Activated B cell treated with CpG ODN at 0.5 μM for 24 hours (primary cell): ENCODE measurements around the gene WSCD1. TPM values are rescaled to one million over a fixed set of nuclear protein-coding genes. Genes with fewer than 3 reads are reported as not detected.

ENCODE experiments used
- ATAC-seq: fragments of 200-7000 bp; cut with Tn5 transposase; one replicate; pipeline ENCODE4 v1.10.0; 2021; ENCODE audit warnings: low read depth, mild to moderate bottlenecking, moderate library complexity
- CTCF ChIA-PET: fragments of 350-600 bp; sonication (Branson Sonifier 250); formaldehyde crosslinking; loops from one replicate; lab custom pipeline; 2021; ENCODE audit warnings: antibody characterized with exemption; lab: Charles Lee
- POLR2A ChIA-PET: fragments of 350-600 bp; sonication (Branson Sonifier 250); formaldehyde crosslinking; loops from one replicate; lab custom pipeline; 2021; ENCODE audit warnings: antibody characterized with exemption; lab: Charles Lee
- DNase-seq: peaks from one replicate; pipeline ENCODE4 v3.0.0; 2022
- H3K27ac Mint-ChIP-seq: one replicate; pipeline ENCODE4 v1.8.0; 2020; ENCODE audit warnings: mixed read lengths
- H3K27me3 Mint-ChIP-seq: one replicate; pipeline ENCODE4 v1.8.0; 2021; ENCODE audit warnings: mixed read lengths
- H3K36me3 Mint-ChIP-seq: one replicate; pipeline ENCODE4 v1.8.0; 2021; ENCODE audit warnings: low read depth, mixed read lengths
- H3K4me1 Mint-ChIP-seq: one replicate; pipeline ENCODE4 v1.8.0; 2021; ENCODE audit warnings: mixed read lengths
- H3K4me3 Mint-ChIP-seq: one replicate; pipeline ENCODE4 v1.8.0; 2020; ENCODE audit warnings: mild to moderate bottlenecking, mixed read lengths
- H3K9me3 Mint-ChIP-seq: one replicate; pipeline ENCODE4 v1.8.0; 2020; ENCODE audit warnings: mixed read lengths
- intact Hi-C: fragments of 100-400 bp; cut with micrococcal nuclease; formaldehyde crosslinking; loops from one replicate; pipeline ENCODE4 v1.15.1; 2024
- total RNA-seq: library from RNA; stranded (reverse); gene quantifications from 2 replicates; pipeline ENCODE4 v1.2.3, GENCODE V29; 2022
- TF ChIP-seq, protein P1 (sequence below): fragments of 200-600 bp; IDR thresholded peaks from one replicate; pipeline ENCODE4 v1.8.0; 2022; ENCODE audit warnings: antibody characterized with exemption, mild to moderate bottlenecking

Gene WSCD1
- total RNA-seq, result not detected in 2 replicates

DNA sequence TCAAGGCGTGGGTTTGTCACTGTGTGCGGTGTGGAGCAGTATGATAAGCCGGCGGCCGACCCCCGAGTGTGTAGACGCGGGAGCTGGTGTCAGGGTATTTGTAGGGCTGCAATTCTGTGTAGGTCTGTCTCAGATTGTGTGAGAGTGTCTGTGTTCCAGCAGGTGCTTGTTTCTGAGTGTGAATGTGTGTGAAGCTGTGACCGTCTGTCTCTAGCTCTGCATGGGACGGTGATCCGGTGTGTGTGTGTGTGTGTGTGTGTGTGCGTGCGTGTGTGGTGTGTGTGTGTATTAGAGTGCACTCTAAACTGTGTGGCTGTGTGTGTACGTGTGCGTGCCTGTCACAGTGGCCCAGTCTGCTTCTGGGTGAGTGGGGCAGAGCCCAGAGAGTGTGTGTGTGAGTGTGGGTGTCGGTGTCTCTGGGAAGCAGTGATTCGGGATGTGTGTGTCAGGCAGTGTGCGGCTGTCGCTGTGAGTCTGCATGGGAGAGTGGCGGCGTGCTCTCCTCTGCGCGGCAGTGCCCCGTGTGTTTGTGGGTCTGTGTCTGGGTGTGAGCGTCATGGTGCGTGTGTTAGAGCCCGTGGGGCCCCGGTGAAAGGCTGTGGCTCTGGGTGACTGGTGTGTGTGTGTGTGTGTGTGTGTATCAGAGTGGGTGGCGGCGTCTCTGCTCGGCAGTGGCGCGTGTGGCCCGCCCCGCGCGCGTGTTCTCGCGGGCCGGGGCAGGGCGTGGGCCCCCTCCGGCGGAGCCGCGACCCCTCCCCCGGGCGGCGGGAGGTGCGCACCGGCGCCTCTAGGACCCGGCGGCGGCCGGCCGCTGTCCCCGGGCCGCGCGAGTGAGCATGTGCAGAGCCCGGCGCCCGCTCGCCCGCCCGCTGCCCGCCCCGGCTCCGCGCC is at the start of gene WSCD1:
TSS of gene WSCD1 (plus strand) at position 841 of the 891 bp plus-strand sequence. CDS start 10,280 bp downstream, outside the sequence.
- DNase-seq (no peak), ATAC-seq (no peak)
- Mint-ChIP-seq H3K36me3 (no peaks in the 10 kb centered on the region), H3K4me1 (peaks cover 14% of the 10 kb centered on the region), H3K9me3 (no peaks in the 10 kb centered on the region), H3K27me3 (peaks cover 51% of the 10 kb centered on the region), H3K4me3 (peak within 1 kb of the TSS; percentile 71), H3K27ac (no peak within 1 kb of the TSS)
- ChIA-PET POLR2A (no interaction called here), CTCF (no interaction called here)
- intact Hi-C loops, result no loop called here
- TF ChIP-seq, protein P1, sequence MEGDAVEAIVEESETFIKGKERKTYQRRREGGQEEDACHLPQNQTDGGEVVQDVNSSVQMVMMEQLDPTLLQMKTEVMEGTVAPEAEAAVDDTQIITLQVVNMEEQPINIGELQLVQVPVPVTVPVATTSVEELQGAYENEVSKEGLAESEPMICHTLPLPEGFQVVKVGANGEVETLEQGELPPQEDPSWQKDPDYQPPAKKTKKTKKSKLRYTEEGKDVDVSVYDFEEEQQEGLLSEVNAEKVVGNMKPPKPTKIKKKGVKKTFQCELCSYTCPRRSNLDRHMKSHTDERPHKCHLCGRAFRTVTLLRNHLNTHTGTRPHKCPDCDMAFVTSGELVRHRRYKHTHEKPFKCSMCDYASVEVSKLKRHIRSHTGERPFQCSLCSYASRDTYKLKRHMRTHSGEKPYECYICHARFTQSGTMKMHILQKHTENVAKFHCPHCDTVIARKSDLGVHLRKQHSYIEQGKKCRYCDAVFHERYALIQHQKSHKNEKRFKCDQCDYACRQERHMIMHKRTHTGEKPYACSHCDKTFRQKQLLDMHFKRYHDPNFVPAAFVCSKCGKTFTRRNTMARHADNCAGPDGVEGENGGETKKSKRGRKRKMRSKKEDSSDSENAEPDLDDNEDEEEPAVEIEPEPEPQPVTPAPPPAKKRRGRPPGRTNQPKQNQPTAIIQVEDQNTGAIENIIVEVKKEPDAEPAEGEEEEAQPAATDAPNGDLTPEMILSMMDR, result no peak

DNA sequence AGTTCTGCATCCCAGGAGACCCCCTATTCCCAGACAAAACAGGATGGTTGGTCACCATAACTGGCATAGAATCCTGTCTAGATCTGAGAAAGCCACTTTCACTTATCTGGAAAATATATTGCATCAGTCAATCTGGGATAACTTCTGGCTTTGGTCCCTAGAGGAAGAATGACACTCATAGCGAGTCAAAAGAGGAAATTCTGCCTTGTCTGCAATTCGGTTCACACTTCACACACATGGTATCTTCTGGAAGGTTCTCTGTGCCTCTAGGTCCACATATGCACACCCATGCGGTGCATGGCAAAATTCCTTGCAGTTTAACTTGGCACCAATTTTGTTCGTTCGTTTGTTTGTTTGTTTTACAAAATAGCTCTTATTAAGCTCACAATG is 49.2 kb upstream of the WSCD1 start:
- no peaks in the 10 kb centered on the region for H3K9me3 Mint-ChIP-seq
- no peaks in the 10 kb centered on the region for H3K4me1 Mint-ChIP-seq
- no peak overlapping the region for H3K27ac Mint-ChIP-seq
- TF ChIP-seq, protein P1, result no peak
- H3K36me3 Mint-ChIP-seq, result no peaks in the 10 kb centered on the region
- peaks cover 16% of the 10 kb centered on the region for H3K27me3 Mint-ChIP-seq
- ATAC-seq (no peak), DNase-seq (no peak)
- H3K4me3 Mint-ChIP-seq, result no peak overlapping the region
- ChIA-PET POLR2A (no interaction called here), CTCF (no interaction called here)
- intact Hi-C loops, result no loop called here

DNA sequence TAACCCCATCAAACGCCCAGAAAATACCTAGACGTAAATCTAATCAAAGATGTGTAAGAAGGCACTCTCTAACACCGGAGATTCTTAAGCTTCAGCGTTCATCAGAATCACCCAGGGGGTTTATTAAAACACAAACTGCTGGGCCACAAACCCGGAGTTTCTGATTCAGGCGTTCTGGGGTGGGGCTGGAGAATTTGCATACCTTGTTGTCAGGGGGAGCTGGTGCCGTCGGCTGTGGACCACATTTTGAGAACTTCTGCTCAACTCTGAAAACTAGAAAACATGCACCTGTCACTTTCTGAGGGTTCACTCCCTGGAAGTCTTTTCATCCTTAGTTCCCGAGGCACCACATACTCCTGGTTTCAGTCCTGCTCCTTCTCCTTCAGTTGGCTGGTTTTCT is 48.6 kb upstream of the WSCD1 start:
- CTCF ChIA-PET, result no interaction called here
- no peaks in the 10 kb centered on the region for H3K36me3 Mint-ChIP-seq
- POLR2A ChIA-PET, result no interaction called here
- no peak overlapping the region for H3K27ac Mint-ChIP-seq
- no peaks in the 10 kb centered on the region for H3K4me1 Mint-ChIP-seq
- ATAC-seq (no peak), DNase-seq (no peak)
- no peak overlapping the region for H3K4me3 Mint-ChIP-seq
- H3K27me3 Mint-ChIP-seq, result peaks cover 16% of the 10 kb centered on the region
- TF ChIP-seq, protein P1, result no peak
- intact Hi-C loops, result no loop called here
- no peaks in the 10 kb centered on the region for H3K9me3 Mint-ChIP-seq

DNA sequence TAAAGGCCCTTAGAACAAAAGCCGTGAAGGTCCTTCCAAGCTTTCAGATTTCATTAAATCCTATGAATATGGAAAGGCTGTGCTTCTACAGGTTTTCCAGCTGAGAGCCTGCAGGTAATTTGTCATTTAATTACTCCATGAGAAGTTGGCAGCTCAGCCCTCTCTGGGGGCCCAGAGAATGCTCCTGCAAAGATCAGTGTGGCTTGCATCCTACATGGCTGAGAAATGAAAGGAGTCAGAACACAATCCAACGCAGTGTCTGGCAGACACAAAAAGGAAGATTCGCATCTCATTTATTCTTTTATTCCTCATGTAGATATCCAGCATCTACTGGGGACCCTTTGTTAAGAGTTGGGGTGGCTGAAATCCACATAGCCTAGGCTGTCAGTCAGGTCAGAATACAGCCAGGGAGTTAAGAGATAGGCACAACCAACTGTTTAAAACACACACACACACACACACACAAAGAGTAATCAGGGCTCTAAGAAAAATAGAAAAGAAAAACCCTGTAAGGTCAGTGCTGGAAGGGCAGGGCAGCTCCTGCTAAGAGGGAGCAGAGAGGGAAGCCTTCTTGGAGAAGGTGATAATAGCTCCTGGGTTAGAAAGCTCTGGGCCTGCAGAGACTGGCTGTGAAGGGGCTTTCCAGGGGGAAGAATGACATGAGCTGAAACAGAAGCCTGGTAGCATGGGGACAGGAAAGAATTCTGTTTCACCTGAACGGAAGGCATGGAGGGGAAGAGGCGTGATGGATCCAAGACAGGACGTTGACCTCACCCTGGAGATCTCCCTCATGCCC is 46.9 kb upstream of the WSCD1 start:
- H3K27me3 Mint-ChIP-seq, result peaks cover 16% of the 10 kb centered on the region
- no peaks in the 10 kb centered on the region for H3K4me1 Mint-ChIP-seq
- TF ChIP-seq, protein P1, result no peak
- H3K36me3 Mint-ChIP-seq, result no peaks in the 10 kb centered on the region
- no peak overlapping the region for H3K27ac Mint-ChIP-seq
- no peaks in the 10 kb centered on the region for H3K9me3 Mint-ChIP-seq
- ChIA-PET CTCF (no interaction called here), POLR2A (no interaction called here)
- ATAC-seq, result no peak
- no peak overlapping the region for H3K4me3 Mint-ChIP-seq
- no peak for DNase-seq
- intact Hi-C loops, result no loop called here

DNA sequence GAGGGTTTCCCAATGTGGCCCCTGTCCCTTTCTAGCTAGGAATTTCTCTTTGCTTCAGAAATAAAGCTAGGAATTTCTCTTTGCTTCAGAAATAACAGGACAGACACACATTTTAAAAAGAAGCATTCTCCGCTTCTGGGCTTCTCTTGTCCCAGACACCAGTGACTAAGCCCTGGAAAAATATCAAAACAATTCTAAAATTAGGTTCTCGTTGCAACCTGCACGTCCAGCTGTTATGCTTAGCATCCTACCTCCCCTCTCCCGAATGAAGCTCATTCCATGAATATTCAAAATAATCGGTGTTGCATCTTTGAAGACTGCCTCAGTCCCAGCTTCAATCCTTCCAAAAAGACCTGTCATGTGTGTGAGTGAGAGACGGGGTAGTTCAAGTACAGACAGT is 45.6 kb upstream of the WSCD1 start:
- Mint-ChIP-seq H3K9me3 (no peaks in the 10 kb centered on the region), H3K27me3 (peaks cover 16% of the 10 kb centered on the region), H3K4me1 (no peaks in the 10 kb centered on the region), H3K27ac (no peak overlapping the region), H3K4me3 (no peak overlapping the region), H3K36me3 (no peaks in the 10 kb centered on the region)
- CTCF ChIA-PET, result no interaction called here
- TF ChIP-seq, protein P1, result no peak
- intact Hi-C loops, result no loop called here
- ATAC-seq (no peak), DNase-seq (no peak)
- POLR2A ChIA-PET, result no interaction called here
